Measurements from ENCODE around the gene TUFM.
"Not testable (repeated sequence)": the region's sequence is repeated elsewhere in the genome, so short reads cannot be mapped to it uniquely, and the experiment has no call there.

The TUFM gene

DNA sequence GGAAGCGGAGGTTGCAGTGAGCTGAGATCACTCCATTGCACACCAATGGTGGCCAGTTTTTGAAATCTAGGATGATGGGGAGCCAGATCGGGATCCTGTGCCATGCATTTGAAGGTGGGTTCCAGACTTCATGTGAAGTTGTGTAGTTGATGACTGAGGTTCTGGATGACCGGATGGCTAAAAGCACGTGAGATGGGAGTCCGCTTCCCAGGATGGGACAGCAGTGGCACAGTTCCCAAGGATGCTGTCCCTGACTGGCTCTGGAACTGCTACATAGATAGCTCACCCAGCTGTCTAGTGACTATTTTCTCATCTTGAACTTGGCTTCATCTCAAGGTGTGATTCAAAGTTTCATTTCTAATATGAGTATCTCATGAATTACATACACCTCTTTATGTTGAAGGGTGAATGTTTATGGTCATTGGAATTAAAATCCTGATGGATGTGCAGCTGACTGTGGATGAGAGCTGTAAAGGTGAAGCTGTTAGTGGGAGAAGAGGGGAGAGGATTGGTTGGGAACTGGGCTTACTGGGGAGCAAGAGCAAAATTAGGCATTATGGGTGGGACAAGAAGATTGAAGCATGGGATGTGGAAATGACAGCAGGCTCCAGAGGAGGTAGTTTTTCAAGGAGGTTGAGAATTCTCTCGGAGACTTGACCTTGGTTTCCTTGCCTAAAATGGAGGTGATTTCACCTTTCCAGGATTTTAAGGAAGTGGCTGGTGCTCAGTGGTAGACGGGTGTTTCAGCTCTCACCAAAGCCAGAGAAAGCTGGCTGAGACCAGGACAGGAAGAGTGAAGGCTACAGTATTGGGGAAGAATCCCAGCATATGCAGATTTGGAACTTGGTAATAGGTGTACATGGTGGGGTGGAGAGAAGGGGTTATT, 8.2 kb downstream of the TUFM start:
- no peak for DNase-seq

DNA sequence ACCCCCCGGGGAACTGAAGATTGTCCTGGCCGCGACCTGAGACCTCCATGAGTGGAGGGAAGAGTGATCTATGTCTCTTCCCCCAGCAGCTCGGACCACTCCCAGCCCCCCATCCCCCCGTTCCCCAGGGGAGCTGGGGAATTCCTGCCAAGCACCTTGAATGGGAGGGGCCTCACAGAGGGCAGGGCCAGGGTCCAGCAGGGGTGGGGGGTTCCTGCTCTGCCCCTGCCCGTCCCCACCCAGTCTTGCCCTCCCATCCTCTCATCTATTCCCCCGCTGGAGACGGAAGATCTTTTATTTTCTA, 9.4 kb downstream of the TUFM start:
- no peak for DNase-seq

DNA sequence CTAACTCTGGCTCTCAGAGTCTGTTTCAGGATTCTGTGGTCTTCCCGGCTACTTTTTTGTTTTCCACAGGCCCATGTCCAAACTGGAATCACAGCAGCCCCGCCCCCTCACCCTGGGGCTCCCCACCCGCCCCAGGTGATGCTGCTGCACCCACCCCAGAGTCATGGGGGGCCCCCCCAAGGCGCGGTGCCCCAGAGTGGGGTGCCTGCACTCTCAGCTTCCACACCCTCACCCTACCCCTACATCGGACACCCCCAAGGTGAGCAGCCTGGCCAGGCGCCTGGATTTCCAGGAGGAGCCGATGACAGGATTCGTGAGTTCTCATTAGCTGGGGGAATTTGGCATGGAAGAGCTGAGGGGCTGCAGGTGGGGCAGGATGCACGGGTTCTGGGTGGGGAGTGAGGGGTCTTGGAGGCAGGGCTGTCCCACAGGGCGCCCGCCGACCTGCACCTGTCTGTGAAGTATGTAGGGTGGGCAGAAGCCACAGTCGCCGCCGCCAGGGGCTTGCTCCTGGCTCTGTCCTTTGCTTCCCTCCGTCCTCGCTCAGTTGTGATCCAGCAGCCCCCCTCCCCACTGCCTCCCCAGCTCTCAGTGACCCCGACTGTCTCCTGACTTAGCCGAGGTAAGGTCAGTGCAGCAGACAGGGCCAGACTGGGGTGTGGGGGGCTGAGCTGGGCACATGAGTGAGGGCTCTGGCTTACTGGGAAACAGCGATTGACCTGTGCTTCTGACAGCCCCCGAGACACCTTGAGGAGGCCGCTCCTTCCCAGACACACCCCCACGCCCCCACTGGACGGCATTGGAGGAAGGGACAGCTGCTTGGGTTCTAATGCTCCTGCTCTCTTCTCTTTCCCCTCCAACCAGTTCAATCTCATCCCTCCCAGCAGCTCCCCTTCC, 10.0 kb downstream of the TUFM start:
- no peak for DNase-seq

DNA sequence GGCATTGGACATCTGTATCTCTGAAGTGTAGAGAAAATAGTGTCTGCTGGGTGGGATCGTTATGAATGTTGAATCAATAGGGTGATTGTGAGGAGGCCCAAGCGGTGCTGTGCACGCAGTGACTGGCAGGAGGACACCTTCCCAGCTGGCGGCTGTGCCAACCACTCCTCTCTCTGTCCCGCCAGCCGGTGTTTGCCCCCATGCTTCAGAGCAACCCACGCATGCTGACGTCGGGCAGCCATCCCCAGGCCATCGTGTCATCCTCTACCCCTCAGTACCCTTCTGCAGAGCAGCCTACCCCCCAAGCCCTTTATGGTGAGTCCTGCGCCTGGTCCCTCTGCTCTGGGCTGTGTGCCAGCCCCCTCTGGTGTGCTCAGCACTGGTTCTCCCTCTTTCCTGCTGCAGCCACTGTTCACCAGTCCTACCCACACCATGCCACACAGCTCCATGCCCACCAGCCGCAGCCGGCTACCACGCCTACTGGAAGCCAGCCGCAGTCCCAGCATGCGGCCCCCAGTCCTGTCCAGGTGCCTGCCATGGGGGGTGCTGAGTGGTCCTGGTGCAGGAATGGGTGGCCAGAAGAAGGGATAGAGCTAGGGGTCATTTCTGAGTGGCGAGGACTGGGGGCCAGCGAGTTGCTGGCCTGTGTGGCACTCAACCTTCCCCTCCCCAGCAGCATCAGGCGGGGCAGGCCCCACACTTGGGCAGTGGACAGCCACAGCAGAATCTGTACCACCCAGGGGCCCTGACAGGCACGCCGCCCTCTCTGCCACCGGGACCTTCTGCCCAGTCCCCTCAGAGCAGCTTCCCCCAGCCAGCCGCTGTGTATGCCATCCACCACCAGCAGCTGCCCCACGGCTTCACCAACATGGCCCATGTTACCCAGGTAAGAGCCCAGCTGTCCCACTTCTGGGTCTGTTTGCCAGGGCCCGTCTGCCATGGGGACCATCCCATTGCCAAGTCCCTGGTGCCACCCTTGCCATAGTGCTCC, 11.0 kb downstream of the TUFM start:
- no peak for DNase-seq

DNA sequence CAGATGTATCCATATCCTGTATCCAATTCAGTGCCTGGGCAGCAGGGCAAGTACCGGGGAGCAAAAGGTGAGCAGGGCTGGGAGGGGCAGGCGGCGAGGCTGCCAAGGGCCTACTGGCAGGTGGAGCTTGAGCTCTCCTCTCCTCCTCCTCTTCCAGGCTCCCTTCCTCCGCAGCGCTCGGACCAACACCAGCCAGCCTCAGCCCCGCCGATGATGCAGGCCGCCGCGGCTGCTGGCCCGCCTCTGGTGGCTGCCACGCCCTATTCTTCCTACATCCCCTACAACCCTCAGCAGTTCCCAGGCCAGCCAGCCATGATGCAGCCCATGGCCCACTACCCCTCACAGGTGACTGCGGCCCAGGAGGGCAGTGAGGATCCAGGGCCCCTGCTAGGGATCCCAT, 11.8 kb downstream of the TUFM start:
- DNase-seq: no peak

DNA sequence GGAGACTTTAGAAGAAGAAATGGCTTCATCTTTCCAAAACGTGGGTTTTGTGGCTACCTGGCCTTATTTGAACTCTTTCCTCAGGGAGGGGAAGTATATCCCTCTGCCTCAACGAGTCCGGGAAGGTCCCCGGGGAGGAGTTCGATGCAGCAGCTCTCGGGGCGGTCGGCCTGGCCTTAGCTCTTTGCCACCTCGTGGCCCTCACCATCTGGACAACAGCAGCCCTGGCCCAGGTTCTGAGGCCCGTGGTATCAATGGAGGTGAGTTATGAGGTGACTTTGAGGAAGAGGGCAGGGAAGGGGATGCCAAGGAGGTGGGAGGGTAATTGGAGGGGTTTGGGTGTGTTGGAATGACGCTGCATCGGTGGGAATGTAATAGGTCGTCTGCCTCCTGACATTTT, 15.6 kb downstream of the TUFM start:
- no peak for DNase-seq

DNA sequence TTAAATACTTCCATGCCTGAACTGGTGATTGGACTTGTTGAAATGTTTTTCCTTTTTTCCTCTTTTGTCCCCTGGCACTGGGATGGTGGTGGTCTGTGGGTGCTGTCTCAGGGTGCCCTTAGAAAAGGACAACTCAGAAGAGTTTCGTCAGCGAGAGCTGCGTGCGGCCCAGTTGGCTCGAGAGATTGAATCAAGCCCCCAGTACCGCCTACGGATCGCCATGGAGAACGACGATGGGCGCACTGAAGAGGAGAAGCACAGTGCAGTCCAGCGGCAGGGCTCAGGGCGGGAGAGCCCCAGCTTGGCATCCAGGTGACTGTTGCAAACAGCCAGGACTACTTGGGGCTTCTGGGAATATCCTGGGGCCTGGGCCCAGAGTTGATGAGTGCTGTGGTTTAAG, 16.4 kb downstream of the TUFM start:
- no peak for DNase-seq

DNA sequence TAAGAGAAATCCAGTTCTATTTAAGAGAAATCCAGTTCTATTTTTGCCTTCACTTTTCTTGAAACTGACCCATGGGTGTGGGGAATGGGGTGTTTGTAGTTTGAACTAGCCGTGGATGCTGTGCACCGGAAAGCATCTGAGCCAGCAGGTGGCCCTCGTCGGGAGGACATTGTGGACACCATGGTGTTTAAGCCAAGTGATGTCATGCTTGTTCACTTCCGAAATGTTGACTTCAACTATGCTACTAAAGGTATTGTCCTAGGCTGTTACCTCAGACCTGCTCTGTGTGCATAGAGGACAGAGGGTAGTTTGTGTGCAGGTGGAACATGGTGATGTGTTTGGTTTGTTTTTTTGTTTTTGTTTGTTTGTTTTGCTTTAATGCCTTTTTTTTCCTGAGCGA, 20.0 kb downstream of the TUFM start:
- no peak for DNase-seq

DNA sequence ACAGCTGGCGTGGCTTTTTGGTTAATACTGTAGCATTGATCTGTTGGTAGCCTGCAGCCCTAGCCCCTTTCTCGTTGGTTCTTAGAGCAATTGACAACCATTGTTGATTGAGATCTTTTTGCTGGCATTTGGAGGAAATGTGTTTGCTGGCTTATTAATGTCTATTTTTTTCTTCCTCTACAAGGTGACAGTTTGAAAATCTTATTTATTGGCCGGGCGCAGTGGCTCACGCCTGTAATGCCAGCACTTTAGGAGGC, 21.5 kb downstream of the TUFM start:
- DNase-seq: no peak

DNA sequence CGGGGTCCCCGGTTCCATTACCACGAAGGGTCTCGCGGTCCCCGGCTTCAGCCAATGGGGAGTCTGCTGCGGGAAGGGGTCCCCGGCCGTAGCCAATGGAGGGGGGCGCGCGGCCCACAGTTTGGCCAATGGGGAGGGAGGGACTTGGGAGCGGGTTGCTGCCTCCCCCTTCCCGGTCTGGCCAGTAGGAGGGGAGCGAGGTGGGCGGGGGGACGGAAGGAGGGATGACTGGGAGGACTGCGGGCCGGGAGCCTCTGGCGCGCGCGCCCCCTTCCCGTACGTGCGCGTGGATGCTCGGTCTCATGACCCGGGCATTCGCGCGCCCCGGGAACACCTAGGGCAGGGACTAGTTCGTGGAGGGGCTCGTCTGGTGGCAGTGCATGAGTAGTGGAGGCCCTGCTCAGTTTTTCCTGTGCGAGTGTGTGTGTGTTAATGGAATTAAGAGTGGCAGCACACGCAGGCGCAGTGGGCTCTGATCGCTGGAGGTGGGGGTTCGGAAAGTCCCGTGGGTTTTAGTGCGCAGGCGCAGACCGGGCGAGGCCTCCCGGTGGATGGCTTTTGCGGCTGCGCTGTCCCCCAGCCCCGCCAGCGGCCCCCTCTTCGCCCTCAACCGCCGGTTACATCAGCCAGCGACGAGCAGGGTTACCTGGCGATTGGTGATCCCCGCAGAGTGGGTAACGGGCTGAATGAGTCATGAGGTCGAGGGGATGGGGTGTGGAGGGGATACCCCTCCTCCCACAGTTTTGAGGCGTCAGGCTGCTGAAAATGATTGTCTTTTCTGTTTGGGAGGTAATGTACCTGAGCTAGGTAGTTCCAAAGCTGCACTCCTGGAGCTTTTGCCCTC, 22.1 kb downstream of the TUFM start:
- peak; percentile 90 to 91 for DNase-seq

DNA sequence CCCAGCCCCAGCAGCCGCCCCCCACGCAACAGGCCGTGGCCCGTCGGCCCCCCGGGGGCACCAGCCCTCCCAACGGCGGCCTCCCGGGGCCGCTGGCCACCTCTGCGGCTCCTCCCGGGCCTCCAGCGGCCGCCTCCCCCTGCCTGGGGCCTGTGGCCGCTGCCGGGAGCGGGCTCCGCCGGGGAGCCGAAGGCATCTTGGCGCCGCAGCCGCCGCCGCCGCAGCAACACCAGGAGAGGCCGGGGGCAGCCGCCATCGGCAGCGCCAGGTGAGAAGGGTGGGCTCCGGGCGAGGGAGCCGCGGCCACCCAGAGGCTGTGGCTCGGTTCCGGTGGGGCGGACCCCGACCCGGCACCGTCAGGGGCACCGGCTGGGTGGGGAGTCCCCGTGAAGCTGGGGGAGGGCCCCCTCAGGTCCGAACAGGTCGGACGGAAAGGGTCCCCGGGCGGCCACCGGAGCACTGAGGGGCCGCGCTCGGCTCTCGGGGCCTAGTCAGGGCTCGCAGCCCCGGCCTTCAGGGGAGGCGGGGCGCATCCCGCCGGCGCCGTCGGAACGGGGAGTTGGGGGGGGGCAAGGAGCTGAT, 22.8 kb downstream of the TUFM start:
- DNase-seq: no peak

DNA sequence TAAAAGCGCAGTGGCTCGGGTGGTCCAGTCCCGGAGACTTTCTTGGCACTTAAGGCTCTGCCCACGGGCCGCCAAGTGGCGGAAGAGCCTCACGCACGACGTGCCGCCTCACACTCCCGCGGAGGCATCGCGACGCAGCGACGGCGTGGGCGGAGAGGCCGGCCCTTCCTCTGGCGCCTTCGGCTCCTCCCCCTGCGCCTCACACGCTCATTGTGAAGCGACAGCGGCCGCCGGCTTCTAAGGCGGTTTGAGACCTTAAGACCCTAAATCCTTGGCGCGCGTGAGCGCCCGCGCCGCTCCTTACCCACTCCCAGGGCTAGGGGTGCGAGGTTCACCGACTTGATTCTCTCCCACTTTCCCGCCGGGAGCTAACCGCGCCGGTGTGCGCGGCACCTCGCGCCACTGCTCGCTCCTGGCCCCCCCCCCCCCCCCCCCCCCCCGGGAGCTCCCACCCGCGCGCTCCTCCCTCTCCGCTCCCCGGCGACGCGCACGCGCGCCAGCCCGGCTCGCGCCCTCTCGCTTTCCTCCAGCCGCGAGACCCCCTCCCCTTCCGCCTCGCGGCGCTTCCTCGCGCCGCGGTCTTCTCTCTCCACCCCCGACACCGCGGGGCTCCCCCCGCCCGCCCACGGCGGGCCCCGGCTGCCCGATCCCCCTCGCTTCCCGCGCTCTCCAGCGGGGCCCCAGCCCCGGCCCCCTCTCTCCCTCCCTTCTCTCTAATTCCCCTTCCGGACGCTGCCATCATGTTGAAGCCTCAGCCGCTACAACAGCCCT, 23.4 kb downstream of the TUFM start, which contains the start of gene ATXN2L:
TSS of gene ATXN2L (plus strand) at position 480 of the 771 bp plus-strand sequence. CDS start at position 741, 261 bp downstream.
- DNase-seq: peak; percentile 89 to 93

DNA sequence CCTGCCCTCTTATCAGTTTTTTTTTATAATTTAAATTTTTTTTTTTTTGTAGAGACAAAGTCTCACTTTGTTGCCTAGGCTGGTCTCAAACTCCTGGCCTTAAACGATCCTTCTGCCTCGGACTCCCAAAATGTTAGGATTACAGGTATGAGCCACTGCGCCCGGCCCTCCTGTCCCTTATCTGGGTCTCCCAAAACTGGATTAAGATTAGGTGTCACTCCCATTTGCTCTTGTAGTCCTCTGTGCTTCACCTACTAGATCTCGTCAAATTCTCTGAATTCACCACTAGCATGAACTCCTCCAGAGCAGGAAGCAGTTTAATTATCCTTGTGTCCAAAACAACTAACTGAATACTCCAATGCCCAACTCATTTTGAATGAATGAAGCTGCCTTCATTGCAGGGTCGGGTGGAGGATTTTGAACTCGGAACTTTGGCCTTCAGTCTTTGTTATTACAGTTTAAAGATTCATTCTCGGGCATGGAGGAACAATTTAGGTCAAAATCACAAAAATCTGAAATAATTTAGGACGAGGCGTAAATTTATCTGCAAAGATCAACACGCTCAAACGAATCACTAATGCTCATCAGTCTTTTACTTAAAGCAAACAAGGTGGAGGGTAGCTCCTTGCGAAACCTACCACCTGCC, 24.2 kb downstream of the TUFM start:
- DNase-seq: no peak

DNA sequence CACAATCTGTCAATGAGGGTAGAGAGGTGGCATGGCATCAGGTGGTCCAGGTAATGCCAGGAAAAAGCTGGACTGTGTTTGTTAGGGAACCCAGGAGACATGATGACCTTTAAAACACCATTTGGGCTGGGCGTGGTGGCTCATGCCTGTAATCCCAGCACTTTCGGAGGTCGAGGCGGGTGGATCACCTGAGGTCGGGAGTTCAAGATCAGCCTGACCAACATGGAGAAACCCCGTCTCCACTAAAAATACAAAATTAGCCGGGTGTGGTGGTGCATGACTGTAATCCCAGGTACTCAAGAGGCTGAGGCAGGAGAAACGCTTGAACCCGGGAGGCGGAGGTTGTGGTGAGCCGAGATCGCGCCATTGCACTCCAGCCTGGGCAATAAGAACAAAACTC, 25.6 kb downstream of the TUFM start:
- DNase-seq: not testable (repeated sequence)

DNA sequence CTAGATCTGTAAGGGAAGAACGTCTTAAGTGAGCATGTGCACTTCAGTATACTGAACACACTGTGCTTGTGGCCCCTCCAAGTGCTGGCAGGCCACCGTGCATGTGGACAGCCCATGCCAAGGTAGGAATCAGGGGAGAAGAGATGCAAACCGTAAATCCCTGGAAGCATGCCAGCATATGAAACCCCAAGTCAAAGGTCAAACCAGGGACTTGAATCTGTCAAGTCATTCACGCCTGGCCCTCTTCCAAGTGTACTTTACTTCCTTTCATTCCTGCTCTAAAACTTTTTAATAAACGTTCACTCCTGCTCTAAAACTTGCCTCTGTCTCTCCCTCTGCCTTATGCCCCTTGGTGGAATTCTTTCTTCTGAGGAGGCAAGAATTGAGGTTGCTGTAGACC, 26.1 kb downstream of the TUFM start:
- no peak for DNase-seq

DNA sequence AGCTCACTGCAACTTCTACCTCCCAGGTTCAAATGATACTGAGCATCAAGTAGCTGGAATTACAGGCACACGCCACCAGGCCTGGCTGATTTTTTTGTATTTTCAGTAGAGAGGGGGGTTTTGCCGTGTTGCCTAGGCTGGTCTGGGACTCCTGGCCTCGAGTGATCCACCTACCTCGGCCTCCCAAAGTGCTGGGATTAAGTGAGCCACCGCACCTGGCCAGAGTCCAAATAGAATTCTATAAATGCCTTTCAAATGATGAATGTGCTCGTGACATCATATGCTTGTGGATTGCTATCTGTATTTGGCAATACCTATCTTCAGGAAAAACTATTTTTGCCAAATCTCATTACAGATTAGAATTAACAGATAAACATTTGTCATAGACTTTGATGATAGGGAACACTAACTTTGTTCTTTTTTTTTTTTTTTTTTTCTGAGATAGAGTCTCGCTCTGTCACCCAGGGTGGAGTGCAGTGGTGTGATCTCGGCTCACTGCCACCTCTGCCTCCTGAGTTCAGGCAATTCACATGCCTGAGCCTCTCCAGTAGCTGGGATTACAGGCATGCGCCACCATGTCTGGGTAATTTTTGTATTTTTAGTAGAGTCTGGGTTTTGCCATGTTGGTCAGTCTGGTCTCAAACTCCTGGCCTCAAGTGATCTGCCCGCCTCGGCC, 38.6 kb downstream of the TUFM start:
- not testable (repeated sequence) for DNase-seq

DNA sequence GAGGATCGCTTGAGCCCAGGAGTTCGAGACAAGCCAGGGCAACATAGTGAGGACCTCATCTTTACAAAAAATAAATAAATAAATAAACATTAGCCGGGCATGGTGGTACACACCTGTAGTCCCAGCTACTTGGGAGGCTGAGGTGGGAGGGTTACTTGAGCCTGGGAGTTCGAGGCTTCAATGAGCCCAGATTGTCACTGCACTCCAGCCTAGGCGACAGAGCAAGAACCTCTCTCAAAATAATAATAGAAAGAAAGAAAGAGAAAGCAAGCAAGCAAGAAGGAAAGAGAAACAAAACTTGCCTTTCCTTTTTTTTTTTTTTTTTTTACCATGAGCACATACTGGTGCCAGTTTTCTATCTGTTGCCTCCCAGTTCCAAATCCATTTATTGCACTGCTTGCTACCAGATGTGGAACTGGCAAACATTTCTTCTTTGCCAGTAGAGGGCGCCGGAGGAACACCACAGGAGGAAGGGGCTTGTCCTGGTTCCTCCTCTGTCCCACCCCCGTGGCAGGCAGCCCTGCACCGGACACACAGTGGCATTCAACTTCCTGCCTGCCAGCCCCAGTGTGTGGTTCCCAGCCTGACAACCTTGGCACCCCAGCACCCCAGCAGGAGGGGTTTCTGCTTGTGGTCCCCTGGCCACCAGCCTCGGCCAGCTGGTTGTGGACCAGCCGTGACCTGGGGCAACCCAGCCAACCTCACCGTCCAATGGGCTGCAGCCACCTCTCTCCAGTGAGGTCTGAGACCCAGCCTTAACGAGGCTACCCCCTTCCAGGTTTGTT, 43.7 kb downstream of the TUFM start:
- peak in 1 of 2 donors; percentile 38 for DNase-seq
